D721Med (cell line): ENCODE measurements around the gene NGB.

Experiments used
- DNase-seq: peaks from one replicate; pipeline ENCODE4 v3.0.0; 2011; ENCODE audit warnings: low spot score; ENCODE audit not compliant: insufficient read length
- FAIRE-seq: peaks from 2 replicates; lab custom pipeline; 2011; peaks lifted over from hg19 to GRCh38; lab: Jason Lieb, UNC
- TF ChIP-seq, protein P1 (sequence below): IDR thresholded peaks from 2 replicates; pipeline ENCODE4 v1.5.1; 2012; ENCODE audit warnings: mild to moderate bottlenecking, control low read depth; ENCODE audit not compliant: insufficient read depth; ENCODE audit errors: missing control alignments

Gene NGB

DNA sequence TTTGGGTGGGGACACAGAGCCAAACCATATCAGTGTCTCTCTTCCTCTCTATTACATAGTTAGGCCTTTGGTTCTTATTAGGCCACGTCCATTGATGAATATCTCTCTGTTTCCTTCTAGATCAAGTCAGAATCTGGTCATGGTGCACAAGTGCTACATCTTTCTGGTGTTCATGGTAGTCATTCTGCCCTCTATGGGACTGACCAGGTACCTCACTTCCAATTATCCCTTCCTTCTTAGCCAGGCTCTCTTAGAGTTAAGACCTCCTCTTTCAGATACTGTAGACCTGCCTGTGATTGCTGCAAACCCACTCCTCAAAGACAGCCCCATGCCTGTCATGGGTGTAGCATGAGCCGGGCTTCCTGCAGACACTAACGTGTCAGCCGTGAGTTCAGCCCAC, 25.2 kb downstream of the NGB start:
- TF ChIP-seq, protein P1, sequence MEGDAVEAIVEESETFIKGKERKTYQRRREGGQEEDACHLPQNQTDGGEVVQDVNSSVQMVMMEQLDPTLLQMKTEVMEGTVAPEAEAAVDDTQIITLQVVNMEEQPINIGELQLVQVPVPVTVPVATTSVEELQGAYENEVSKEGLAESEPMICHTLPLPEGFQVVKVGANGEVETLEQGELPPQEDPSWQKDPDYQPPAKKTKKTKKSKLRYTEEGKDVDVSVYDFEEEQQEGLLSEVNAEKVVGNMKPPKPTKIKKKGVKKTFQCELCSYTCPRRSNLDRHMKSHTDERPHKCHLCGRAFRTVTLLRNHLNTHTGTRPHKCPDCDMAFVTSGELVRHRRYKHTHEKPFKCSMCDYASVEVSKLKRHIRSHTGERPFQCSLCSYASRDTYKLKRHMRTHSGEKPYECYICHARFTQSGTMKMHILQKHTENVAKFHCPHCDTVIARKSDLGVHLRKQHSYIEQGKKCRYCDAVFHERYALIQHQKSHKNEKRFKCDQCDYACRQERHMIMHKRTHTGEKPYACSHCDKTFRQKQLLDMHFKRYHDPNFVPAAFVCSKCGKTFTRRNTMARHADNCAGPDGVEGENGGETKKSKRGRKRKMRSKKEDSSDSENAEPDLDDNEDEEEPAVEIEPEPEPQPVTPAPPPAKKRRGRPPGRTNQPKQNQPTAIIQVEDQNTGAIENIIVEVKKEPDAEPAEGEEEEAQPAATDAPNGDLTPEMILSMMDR = no peak
- FAIRE-seq (no peak), DNase-seq (no peak)

DNA sequence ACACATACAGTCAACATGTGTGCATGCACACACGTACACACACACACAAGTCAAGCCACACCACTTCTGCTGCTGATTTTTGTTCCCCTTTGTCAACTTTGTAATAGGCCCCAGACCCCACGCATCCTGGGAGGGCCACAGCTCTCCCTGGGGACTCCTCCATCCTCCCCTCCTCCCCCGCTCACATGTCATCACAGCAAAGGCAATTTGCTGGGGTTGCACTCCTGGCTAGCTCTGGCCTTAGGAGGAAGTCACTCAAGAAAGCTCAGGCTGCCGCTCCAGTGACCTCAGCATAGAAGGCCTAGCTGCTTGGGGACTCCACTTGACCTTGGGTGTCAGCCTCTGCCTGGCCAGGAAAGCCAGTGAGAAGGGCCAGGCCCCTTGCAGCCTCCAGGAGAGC, 27.2 kb downstream of the NGB start:
- TF ChIP-seq, protein P1 = no peak
- DNase-seq (no peak), FAIRE-seq (no peak)

DNA sequence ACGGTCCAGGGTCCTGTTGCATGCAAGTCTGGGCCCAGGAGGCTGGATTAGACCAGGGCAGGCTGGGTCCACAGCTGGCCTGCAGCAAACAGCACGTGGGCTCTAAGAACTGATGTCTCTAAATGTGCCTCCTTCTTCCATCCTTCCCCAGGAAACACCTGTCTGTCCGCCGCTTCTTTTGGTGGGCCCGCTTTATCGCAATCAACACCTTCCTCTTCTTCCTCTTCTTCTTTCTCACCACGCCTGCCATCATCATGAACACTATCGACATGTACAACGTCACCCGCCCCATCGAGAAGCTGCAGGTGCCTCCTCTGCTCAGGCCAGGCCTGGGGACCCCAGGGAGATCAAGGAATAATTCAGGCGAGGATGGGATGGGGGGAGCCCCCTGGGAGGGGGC, 28.3 kb downstream of the NGB start:
- DNase-seq = no peak
- TF ChIP-seq, protein P1 = no peak
- FAIRE-seq = no peak

DNA sequence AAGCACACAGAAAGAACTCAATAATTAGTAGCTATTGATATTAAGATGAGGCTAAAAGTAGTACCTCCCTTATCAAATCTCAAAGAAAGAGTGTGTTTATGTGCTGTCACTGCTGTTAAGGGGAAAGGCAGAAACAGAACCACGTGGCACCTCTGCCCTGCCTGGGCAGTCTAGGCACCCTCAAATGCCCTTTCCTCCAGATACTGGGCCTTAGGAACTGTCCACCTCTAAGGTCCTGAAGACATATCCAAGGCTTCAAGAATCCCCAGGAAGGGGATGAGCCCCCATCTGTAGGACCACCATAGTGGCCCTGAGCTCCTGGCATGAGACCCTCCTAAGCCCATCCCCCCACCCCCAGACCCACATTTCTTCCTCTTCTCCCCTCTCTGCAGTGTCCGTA, 29.1 kb downstream of the NGB start:
- FAIRE-seq (no peak), DNase-seq (no peak)
- TF ChIP-seq, protein P1 = no peak

DNA sequence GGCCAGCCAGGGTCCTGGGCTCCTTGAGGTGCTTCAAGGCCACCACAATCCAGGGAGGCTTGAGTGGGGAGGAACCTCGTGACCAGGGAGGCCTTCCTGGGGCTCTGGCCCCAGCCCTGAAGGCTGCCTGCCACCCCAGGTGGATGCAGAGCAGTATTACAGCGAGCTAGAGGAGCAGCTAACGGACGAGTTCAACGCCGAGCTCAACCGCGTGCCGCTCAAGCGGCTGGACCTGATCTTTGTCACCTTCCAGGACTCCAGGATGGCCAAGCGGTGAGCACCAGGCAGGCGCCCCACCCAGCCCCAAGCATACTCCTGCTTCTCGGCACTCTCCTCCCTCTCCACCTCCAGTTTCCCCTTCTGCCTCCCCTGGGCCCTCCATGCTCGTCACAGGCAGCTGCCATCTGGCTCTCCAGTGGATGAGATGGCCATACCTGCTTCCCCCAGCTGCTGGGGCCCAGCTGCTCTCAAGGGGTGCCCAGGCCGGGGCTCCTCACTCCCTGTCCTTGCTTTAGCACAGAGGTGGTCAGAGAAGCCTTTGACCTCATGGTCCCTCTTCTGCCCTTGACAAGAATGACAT, 30.6 kb downstream of the NGB start:
- FAIRE-seq (no peak), DNase-seq (no peak)
- TF ChIP-seq, protein P1 = no peak

DNA sequence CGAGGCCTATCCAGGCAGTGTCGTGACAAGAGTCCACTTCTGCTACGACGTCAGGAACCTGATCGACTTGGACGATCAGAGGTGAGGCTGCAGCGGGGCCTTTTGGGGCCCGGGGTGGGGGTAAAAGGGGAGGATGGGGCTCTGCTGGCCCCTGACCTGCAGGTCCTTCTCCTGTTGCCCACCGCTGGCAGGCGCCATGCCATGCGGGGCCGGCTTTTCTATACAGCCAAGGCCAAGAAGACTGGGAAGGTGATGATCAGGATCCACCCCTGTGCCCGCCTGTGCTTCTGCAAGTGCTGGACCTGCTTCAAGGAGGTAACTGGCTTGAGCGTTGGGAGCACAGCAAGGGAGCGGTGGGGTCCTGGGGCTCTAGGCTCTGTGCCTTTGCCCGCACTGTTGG, 31.6 kb downstream of the NGB start:
- TF ChIP-seq, protein P1 = no peak
- FAIRE-seq (no peak), DNase-seq (no peak)

DNA sequence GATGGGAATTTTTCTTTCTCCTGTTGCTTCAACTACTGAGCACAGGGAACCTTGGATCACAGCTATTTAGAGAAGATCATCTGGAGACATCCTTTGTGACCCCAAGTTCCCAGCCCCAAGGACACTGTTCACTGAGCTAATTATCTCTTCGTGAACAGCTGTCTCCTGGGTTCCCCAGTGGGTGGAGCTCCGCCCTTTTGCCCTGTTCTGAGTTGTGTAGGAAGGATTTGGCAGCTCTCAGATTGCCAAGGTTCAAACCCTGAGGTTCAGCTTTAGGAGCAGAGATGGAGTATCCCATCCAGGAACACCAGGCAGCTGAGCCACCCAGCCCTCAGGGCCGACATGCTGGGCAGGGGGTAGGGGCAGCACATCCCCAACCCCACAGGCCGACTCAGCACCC, 32.0 kb downstream of the NGB start:
- no peak for FAIRE-seq

More for the DNA sequence above, 32.0 kb downstream of the NGB start:
- TF ChIP-seq, protein P1 = no peak
- no peak for DNase-seq
